ENCODE measurements around the gene PREX1. TPM values are rescaled to one million over a fixed set of nuclear protein-coding genes. Genes with fewer than 3 reads are reported as not detected.

Gene PREX1
- total RNA-seq, 4 donors from 2014 or later = 29.7 to 56.3 (median 46.6) TPM

DNA sequence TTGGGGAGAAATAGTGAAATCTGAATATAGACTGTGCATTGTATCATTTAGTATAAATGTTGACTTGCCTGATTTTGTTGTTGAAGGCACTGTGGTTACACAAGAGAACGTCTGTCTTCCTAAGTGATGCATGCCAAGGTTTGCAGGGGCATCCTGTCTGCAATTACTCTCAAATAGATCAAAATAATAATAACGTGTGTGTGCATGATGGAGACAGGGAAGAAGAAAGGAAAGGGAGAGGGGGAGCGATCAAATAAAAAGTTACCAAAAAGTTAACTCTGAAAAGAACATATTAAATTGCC is 14.4 kb downstream of the PREX1 start:
- TF ChIP-seq, protein P1, sequence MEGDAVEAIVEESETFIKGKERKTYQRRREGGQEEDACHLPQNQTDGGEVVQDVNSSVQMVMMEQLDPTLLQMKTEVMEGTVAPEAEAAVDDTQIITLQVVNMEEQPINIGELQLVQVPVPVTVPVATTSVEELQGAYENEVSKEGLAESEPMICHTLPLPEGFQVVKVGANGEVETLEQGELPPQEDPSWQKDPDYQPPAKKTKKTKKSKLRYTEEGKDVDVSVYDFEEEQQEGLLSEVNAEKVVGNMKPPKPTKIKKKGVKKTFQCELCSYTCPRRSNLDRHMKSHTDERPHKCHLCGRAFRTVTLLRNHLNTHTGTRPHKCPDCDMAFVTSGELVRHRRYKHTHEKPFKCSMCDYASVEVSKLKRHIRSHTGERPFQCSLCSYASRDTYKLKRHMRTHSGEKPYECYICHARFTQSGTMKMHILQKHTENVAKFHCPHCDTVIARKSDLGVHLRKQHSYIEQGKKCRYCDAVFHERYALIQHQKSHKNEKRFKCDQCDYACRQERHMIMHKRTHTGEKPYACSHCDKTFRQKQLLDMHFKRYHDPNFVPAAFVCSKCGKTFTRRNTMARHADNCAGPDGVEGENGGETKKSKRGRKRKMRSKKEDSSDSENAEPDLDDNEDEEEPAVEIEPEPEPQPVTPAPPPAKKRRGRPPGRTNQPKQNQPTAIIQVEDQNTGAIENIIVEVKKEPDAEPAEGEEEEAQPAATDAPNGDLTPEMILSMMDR (IDR thresholded peaks at IDR 0.05; ENCODE audit: low read depth) = no peak

- TF ChIP-seq, protein P1 (IDR thresholded peaks at IDR 0.05; ENCODE audit: low read depth) = no peak
Observed at GRCh38 chr20:48812600-48813445, 15.0 kb downstream of the PREX1 start.

DNA sequence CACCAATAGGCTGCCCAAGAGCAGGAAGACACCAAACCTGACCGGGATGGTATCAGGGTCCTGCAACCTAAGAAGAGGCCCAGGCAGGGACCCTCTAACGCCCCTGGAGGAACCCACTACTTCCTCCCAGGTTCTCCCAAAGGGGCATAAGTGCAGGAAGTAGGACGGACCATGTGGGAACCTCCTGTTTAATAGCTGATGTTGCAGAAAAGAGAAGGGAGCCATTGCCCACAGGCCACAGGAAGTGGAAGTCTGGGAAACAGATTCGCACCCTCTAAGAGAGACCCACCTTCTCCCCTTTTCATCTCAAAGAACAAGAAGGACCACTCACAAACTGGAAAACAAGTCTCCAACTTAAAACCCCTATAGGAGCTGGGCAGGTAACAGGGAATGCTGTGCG is 18.1 kb downstream of the PREX1 start:
- TF ChIP-seq, protein P1 (IDR thresholded peaks at IDR 0.05; ENCODE audit: low read depth) = no peak

DNA sequence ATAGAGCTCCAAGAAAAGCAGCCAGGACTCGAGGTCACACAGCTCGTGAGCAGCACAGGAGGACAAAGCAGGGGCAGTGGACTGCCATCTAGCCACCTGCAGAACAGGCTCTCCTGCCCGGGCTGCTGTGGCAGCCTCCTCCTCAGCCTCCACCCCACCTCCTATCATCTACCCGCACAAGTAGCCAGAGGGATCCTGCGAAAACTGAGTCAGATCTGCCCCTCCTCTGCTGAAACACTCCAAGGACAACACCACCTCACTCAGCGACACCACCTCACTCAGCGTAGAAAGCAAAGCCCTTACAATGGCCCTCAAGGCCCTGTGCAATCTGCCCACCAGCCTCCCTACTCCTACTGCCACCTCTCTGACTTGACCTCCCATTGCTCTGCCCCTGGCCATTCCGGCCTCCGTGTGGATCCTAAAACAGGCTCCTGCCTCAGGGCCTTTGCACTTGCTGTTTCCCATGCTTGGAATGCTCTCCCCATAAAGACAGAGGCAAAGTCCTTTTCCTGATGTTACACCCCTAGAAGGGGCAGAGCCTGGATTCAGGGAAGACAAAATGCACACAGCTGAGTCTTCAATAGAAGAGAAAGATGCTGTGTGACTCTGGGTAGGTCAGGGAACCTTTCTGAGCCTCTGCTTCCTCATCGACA is 19.3 kb downstream of the PREX1 start:
- TF ChIP-seq, protein P1 (IDR thresholded peaks at IDR 0.05; ENCODE audit: low read depth) = no peak

- TF ChIP-seq, protein P1 (IDR thresholded peaks at IDR 0.05; ENCODE audit: low read depth) = no peak
Observed at GRCh38 chr20:48807586-48808381, 20.0 kb downstream of the PREX1 start.

DNA sequence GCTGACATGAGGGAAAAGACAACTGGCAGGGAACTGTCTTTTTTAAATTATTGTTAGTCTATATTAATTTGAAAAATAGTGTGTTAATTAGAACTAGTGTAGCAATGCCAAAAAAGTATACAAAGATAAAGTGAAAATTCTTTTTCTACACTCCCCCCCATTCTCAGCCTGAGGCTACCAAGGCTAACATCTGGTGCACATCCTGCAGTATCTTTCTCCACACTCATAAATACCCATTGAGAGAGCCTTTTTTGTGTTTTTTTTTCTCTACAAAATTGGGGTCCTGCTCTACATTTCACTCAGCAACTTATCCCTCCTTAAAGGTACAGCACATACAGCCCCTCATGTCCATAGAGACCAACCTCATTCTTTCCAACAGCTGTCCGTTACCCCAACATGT is 20.7 kb downstream of the PREX1 start:
- TF ChIP-seq, protein P1 (IDR thresholded peaks at IDR 0.05; ENCODE audit: low read depth) = no peak

GRCh38 chr20:48805716-48806115 is 22.1 kb downstream of the PREX1 start:
- TF ChIP-seq, protein P1 (IDR thresholded peaks at IDR 0.05; ENCODE audit: low read depth) = no peak

Data from subcutaneous adipose tissue (tissue), 4 donors.